ENCODE measurements around the gene GPC5.
"Not testable (repeated sequence)": the region's sequence is repeated elsewhere in the genome, so short reads cannot be mapped to it uniquely, and the experiment has no call there.

The GPC5 gene

GRCh38 chr13:92717857-92718256, 1319.4 kb downstream of the GPC5 start:
- DNase-seq = no peak

- no peak for DNase-seq
Measured at GRCh38 chr13:92719868-92720267, 1321.4 kb downstream of the GPC5 start.

GRCh38 chr13:92721620-92722019, 1323.2 kb downstream of the GPC5 start:
- no peak for DNase-seq

GRCh38 chr13:92727118-92727517, 1328.7 kb downstream of the GPC5 start:
- DNase-seq = no peak

- DNase-seq = no peak
Measured at GRCh38 chr13:92734068-92734467, 1335.6 kb downstream of the GPC5 start.

GRCh38 chr13:92734545-92734944, 1336.1 kb downstream of the GPC5 start:
- no peak for DNase-seq

GRCh38 chr13:92735909-92736308, 1337.5 kb downstream of the GPC5 start:
- no peak for DNase-seq

GRCh38 chr13:92739306-92739818, 1340.9 kb downstream of the GPC5 start:
- no peak for DNase-seq

GRCh38 chr13:92743992-92744391, 1345.6 kb downstream of the GPC5 start:
- DNase-seq = no peak

GRCh38 chr13:92745258-92745657, 1346.8 kb downstream of the GPC5 start:
- no peak for DNase-seq

- DNase-seq = not testable (repeated sequence)
Measured at GRCh38 chr13:92752705-92753104, 1354.3 kb downstream of the GPC5 start.

GRCh38 chr13:92761710-92762109, 1363.3 kb downstream of the GPC5 start:
- no peak for DNase-seq

GRCh38 chr13:92767468-92767867, 1369.0 kb downstream of the GPC5 start:
- no peak for DNase-seq

- no peak for DNase-seq
Measured at GRCh38 chr13:92768602-92769001, 1370.2 kb downstream of the GPC5 start.

GRCh38 chr13:92769046-92769445, 1370.6 kb downstream of the GPC5 start:
- no peak for DNase-seq

GRCh38 chr13:92775658-92776057, 1377.2 kb downstream of the GPC5 start:
- no peak for DNase-seq

GRCh38 chr13:92781965-92782690, 1383.7 kb downstream of the GPC5 start:
- DNase-seq = no peak

GRCh38 chr13:92802776-92803175, 1404.4 kb downstream of the GPC5 start:
- no peak for DNase-seq

GRCh38 chr13:92804346-92804745, 1405.9 kb downstream of the GPC5 start:
- no peak for DNase-seq

GRCh38 chr13:92804926-92805325, 1406.5 kb downstream of the GPC5 start:
- DNase-seq = no peak

GRCh38 chr13:92805766-92806165, 1407.3 kb downstream of the GPC5 start:
- DNase-seq = no peak

- no peak for DNase-seq
Measured at GRCh38 chr13:92806215-92806614, 1407.8 kb downstream of the GPC5 start.

GRCh38 chr13:92807353-92807752, 1408.9 kb downstream of the GPC5 start:
- no peak for DNase-seq

- DNase-seq = no peak
Measured at GRCh38 chr13:92807966-92808365, 1409.5 kb downstream of the GPC5 start.

GRCh38 chr13:92821324-92821723, 1422.9 kb downstream of the GPC5 start:
- DNase-seq = no peak

Measured in activated CD4-positive, CD25-positive, alpha-beta regulatory T cell treated with anti-CD3 and anti-CD28 coated beads, Interleukin-2, amount 50 U/mL, for 72 hours (primary cell).